Duodenal mucosa (tissue), 2 donors: ENCODE data around the gene MEX3B.
"Not testable (repeated sequence)": the region's sequence is repeated elsewhere in the genome, so short reads cannot be mapped to it uniquely, and the experiment has no call there.

Experiments
- H3K27ac ChIP-seq: one replicate; pipeline ENCODE4 v1.7.0; 2013; ENCODE audit warnings: low read depth, low read length
- H3K27me3 ChIP-seq, 2 donors: one replicate each; pipeline ENCODE4 v1.7.0; 2013; ENCODE audit warnings: low read length in 2 of 2, control low read depth in 1 of 2; ENCODE audit not compliant: insufficient read depth in 2 of 2, control insufficient read depth in 1 of 2
- H3K36me3 ChIP-seq, 2 donors: one replicate each; pipeline ENCODE4 v1.7.0; 2013; ENCODE audit warnings: low read length in 2 of 2, control low read depth in 1 of 2; ENCODE audit not compliant: insufficient read depth in 2 of 2, control insufficient read depth in 1 of 2
- H3K4me1 ChIP-seq, 2 donors: one replicate each; pipeline ENCODE4 v1.7.0; 2013; ENCODE audit warnings: low read length in 2 of 2, control low read depth in 1 of 2; ENCODE audit not compliant: insufficient read depth in 2 of 2, control insufficient read depth in 1 of 2
- H3K4me3 ChIP-seq, 2 donors: one replicate each; pipeline ENCODE4 v1.7.0; 2013; ENCODE audit warnings: low read length in 2 of 2, low read depth in 1 of 2
- H3K9ac ChIP-seq, 2 donors: one replicate each; pipeline ENCODE4 v1.7.0; 2013; ENCODE audit warnings: low read length in 2 of 2, low read depth in 1 of 2
- H3K9me3 ChIP-seq, 2 donors: one replicate each; pipeline ENCODE4 v1.7.0; 2013; ENCODE audit warnings: low read length in 2 of 2, control low read depth in 1 of 2; ENCODE audit not compliant: control insufficient read depth in 1 of 2

MEX3B gene

GRCh38 chr15:82012908-82013307 is 32.9 kb downstream of the MEX3B start:
- Histone ChIP-seq H3K27ac (no peak overlapping the region), H3K4me1 (no peaks in the 10 kb centered on the region), H3K36me3 (no peaks in the 10 kb centered on the region), H3K9ac (no peak overlapping the region), H3K27me3 (no peaks in the 10 kb centered on the region), H3K9me3 (no peaks in the 10 kb centered on the region), H3K4me3 (no peak overlapping the region)

GRCh38 chr15:82005239-82005638 is 40.6 kb downstream of the MEX3B start:
- Histone ChIP-seq H3K4me3 (no peak overlapping the region), H3K27me3 (no peaks in the 10 kb centered on the region), H3K4me1 (no peaks in the 10 kb centered on the region), H3K9ac (no peak overlapping the region), H3K9me3 (no peaks in the 10 kb centered on the region), H3K27ac (no peak overlapping the region), H3K36me3 (no peaks in the 10 kb centered on the region)

GRCh38 chr15:82003916-82004315 is 41.9 kb downstream of the MEX3B start:
- Histone ChIP-seq H3K27ac (no peak overlapping the region), H3K9me3 (no peaks in the 10 kb centered on the region), H3K9ac (no peak overlapping the region), H3K4me3 (no peak overlapping the region), H3K36me3 (no peaks in the 10 kb centered on the region), H3K4me1 (no peaks in the 10 kb centered on the region), H3K27me3 (no peaks in the 10 kb centered on the region)

GRCh38 chr15:81995081-81995480 is 50.7 kb downstream of the MEX3B start:
- H3K9ac ChIP-seq, H3K4me3 ChIP-seq, H3K27ac ChIP-seq, H3K36me3 ChIP-seq, H3K9me3 ChIP-seq, H3K27me3 ChIP-seq, H3K4me1 ChIP-seq: not testable (repeated sequence)

GRCh38 chr15:81992523-81992922 is 53.3 kb downstream of the MEX3B start:
- Histone ChIP-seq H3K9ac (no peak overlapping the region), H3K9me3 (peaks cover 6 to 7% of the 10 kb centered on the region in 2 donors), H3K36me3 (no peaks in the 10 kb centered on the region), H3K4me3 (no peak overlapping the region), H3K4me1 (no peaks in the 10 kb centered on the region), H3K27me3 (no peaks in the 10 kb centered on the region), H3K27ac (no peak overlapping the region)
